ENCODE data around the gene ATM. TPM values are rescaled to one million over a fixed set of nuclear protein-coding genes. Genes with fewer than 3 reads are reported as not detected.
A peak's percentile ranks its signal among the peaks of the same experiment; 100 is the strongest.

Gene ATM, protein sequence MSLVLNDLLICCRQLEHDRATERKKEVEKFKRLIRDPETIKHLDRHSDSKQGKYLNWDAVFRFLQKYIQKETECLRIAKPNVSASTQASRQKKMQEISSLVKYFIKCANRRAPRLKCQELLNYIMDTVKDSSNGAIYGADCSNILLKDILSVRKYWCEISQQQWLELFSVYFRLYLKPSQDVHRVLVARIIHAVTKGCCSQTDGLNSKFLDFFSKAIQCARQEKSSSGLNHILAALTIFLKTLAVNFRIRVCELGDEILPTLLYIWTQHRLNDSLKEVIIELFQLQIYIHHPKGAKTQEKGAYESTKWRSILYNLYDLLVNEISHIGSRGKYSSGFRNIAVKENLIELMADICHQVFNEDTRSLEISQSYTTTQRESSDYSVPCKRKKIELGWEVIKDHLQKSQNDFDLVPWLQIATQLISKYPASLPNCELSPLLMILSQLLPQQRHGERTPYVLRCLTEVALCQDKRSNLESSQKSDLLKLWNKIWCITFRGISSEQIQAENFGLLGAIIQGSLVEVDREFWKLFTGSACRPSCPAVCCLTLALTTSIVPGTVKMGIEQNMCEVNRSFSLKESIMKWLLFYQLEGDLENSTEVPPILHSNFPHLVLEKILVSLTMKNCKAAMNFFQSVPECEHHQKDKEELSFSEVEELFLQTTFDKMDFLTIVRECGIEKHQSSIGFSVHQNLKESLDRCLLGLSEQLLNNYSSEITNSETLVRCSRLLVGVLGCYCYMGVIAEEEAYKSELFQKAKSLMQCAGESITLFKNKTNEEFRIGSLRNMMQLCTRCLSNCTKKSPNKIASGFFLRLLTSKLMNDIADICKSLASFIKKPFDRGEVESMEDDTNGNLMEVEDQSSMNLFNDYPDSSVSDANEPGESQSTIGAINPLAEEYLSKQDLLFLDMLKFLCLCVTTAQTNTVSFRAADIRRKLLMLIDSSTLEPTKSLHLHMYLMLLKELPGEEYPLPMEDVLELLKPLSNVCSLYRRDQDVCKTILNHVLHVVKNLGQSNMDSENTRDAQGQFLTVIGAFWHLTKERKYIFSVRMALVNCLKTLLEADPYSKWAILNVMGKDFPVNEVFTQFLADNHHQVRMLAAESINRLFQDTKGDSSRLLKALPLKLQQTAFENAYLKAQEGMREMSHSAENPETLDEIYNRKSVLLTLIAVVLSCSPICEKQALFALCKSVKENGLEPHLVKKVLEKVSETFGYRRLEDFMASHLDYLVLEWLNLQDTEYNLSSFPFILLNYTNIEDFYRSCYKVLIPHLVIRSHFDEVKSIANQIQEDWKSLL (N-terminal part only)
- 33.3 TPM for total RNA-seq
- long read RNA-seq, partial matches to known transcripts = 1 of 5 reads
- long read RNA-seq, other reads (novel, unspliced or antisense) = 4 of 5 reads

DNA sequence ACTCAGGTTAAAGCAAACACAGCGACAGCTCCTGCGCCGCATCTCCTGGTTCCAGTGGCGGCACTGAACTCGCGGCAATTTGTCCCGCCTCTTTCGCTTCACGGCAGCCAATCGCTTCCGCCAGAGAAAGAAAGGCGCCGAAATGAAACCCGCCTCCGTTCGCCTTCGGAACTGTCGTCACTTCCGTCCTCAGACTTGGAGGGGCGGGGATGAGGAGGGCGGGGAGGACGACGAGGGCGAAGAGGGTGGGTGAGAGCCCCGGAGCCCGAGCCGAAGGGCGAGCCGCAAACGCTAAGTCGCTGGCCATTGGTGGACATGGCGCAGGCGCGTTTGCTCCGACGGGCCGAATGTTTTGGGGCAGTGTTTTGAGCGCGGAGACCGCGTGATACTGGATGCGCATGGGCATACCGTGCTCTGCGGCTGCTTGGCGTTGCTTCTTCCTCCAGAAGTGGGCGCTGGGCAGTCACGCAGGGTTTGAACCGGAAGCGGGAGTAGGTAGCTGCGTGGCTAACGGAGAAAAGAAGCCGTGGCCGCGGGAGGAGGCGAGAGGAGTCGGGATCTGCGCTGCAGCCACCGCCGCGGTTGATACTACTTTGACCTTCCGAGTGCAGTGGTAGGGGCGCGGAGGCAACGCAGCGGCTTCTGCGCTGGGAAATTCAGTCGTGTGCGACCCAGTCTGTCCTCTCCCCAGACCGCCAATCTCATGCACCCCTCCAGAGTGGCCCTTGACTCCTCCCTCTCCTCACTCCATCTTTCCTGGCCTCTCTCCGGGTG is at the start of gene ATM, which contains the start of gene NPAT:
ATM (plus strand) TSS at position 494 of the 774 bp plus-strand sequence. CDS start 4,558 bp downstream, outside the sequence.
NPAT (minus strand) TSS at position 65 of the 774 bp plus-strand sequence. CDS start 102 bp downstream, outside the sequence.
- peak; percentile 100 for DNase-seq
- ATAC-seq = peak; percentile 98
- intact Hi-C loops (cut with micrococcal nuclease) = loop anchor here (5.0 kb wide), 1 partner anchor 245 kb away; the partner anchor contains the start of gene C11orf65

DNA sequence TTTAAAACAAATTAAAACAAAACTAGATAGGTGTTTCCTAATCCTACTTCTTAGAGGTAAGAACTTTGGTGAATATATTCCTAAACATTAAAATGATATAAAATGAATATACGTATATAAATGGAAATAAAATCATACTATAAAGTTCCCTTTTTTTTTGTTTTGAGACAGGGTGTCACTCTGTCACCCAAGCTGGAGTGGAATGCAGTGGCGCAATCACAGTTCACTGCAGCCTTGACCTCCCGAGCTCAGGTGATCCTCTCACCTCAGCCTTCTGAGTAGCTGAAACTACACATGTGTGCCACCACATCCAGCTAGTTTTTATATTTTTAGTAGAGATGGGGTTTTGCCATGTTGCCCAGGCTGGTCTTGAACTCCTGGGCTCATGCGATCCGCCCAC is 45.3 kb upstream of the ATM start:
- no peak for DNase-seq
- ATAC-seq = no peak
- intact Hi-C loops (cut with micrococcal nuclease) = no loop called here

DNA sequence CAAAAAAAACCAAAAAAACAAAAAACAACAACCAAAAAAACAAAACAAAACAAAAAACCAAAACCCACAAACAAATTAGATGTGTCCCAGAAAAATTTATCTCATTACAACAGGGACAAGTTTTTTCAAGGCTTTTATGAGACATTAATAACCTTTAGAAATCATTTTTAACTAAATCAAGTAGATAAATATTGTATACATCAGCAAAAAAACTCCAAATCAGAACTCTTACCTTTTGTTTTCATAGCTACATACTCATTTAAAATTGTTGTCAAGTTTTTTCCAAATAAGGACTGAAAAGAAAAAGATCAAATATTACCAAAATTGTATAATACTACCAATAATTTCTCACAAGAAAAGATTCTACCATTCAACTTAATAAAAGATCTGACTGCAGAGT is 29.1 kb upstream of the ATM start:
- no peak for ATAC-seq
- intact Hi-C loops (cut with micrococcal nuclease) = no loop called here

DNA sequence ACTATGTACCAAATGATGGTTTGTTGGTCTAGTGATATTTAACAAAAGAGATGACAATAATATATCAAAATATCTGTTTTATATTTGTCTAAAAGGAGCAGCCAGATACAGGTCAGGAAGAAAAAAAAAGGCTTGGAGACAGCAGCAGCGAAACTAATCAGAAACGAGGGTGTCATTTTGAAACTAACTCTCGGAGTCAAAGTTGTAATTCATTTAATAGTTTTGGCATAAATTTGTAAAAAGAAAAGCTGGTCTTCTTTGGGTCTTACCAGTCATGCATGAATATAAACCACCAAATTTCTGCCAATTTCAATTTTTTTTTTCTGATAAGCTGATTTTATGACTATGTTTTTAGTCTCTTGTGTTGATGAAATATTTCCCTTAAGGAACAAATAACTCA is 26.0 kb upstream of the ATM start:
- intact Hi-C loops (cut with micrococcal nuclease) = no loop called here
- DNase-seq (no peak), ATAC-seq (no peak)

More for the DNA sequence above, 29.1 kb upstream of the ATM start:
- DNase-seq = no peak

DNA sequence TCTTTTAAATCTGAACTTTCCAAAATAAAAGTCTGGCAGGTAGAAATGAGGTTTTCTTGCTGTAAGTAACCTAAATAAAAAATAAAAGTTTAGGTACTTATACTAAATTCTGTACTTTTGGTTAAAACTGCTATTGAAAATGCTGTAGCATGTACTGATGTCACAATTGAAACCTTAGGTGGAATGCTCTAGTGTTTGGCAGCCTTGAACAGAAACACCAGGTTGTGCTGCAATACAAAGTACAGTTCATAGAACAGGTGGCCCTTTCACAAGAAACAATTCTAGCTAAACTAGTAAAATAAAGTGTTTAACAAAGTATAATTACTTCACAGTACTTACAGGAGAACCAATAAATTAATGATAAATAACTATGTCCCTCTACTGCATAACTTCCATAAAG is 25.5 kb upstream of the ATM start:
- DNase-seq = no peak
- intact Hi-C loops (cut with micrococcal nuclease) = no loop called here
- no peak for ATAC-seq

DNA sequence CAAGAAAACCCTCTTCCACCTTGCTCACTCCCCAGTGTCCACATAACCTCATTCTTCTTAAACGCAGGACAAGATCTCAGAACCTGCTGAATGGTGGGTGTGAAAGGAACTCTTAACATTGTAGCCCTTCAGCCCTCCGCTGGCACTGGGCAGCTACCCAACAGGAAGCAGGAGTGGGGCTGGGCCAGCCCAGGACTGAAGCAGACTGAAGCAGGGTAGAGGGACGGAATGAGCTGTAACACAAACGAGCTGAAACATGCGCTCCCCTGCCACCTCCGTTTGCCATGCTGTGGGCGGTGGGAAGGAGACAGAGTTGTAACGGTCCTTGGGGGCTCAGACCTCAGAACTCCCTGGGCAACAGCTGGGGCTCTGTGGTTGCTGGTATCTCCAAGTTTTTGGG is 24.0 kb upstream of the ATM start:
- intact Hi-C loops (cut with micrococcal nuclease) = no loop called here
- peak; percentile 27 for ATAC-seq

DNA sequence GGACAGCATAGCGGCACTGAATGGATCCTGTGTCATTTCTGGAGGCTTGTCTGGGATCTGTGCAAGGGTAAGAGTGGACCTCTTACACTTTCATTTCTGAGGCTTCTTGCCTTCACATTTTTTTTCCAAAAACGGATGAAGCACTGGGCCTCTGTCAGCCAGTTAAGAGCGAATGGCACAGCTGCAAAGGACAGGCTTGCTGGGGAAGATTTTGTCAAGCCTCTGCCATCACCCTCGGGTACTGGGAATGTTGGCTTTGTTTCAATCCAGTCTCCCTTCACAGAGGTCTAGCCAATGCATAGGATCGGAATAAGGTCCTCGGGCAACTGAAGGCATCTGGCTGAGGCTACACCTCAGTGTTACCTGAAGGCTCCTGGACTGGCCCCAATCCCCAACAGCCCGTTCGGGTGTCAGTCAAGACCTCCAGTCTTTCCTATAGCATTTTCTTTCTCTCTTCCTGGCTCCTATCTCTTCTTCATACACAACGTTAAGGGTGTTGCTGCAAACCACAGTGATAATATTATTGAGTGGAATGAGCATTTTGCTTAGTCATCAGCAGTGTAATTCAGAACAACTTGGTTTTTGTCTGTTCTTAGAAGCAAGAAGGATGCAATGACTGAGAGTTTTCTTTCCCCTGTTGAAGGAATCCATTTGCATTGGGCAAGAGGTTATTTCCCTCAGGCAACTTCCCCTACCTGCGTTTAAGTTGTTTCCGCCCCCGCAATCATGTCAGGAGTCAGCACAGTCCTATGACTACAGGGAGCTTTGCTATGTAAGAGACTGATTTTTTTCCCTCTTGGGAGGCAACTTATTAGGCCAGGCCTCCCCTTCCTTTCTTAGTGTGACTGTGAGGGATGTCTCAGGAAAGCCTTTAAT is 23.2 kb upstream of the ATM start:
- ATAC-seq = peak; percentile 19
- intact Hi-C loops (cut with micrococcal nuclease) = no loop called here
- DNase-seq = no peak

More for the DNA sequence above, 24.0 kb upstream of the ATM start:
- peak; percentile 35 for DNase-seq

DNA sequence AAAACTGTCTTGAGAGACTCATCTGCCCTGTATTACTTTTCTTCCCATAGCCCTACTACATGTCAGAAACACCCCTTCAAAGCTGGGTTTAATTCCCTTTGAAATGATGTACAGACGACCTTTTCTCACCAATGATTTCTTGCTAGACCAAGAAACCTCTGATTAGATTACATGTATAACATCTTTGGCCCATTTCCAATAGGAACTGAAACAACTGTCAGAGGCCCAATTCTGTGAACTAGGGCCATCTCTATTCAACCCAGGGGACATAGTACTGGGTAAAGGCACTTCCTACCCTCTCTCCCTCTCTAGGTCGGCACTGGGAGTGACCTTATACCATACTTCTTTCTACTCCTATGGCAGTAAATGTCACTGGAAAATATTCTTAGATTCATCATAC is 19.8 kb upstream of the ATM start:
- DNase-seq (no peak), ATAC-seq (no peak)
- intact Hi-C loops (cut with micrococcal nuclease) = no loop called here

DNA sequence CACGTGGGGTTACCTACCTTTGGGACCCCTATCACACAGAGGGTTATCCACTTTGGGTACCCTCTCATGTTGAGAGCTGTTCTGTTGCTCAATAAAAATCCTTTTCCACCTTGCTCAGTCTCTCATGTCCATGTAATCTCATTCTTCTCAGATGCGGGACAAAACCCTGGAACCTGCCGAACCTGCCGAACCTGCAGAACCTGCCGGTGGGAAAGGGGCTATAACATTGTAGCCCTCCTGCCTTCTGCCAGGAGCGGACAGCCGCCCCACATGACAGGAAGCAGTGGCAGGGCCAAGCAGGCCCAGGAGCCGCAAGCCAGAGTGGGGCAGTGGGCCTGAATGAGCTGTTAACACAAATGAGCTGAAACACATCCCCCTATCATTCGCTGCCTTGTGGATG is 18.5 kb upstream of the ATM start:
- intact Hi-C loops (cut with micrococcal nuclease) = no loop called here
- ATAC-seq (no peak), DNase-seq (no peak)

DNA sequence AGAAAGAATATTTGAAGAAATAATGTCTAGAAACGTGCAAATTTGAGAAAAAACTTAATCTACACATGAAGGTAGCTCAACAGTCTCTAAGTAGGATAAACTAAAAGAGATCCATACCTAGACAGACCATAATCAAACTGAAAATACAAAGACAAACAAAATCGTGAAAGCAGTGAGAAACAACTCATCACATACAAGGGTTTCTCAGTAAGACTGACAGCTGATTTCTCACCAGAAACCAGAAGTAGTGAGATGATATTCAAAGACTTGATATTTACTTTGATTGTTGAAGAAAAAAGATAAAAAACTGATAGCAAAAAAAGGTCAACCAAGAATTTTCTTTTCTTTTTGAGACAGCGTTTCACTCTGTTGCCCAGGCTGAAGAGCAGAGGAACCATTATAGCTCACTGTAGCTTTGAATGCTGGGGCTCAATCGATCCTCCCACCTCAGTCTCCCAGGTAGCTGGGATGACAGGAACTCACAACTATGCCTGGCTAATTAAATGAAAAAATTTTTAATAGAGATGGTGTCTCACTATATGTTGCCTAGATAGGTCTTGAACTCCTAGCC is 17.9 kb upstream of the ATM start:
- ATAC-seq (no peak), DNase-seq (no peak)
- intact Hi-C loops (cut with micrococcal nuclease) = no loop called here

DNA sequence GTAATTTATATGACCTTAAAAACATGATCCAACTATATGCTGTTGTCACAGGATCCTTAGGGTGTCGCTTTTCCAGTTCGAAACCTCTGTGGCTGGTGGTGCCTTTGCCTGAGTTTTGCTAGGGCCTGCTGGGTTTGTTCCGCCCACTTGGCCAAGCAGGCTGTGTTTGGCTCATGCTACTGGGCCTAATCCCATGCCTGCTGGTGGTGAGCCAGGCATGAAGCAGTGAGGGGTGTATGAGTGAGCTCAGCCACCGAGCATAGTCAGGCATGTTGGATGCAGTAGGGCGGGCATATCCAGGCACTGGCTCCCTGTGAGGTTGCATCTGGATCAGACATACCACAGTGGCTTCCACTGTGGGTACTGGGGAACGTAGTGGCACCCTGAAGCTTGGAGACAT is 16.7 kb upstream of the ATM start:
- intact Hi-C loops (cut with micrococcal nuclease) = no loop called here
- DNase-seq = peak; percentile 49
- ATAC-seq = peak; percentile 53

DNA sequence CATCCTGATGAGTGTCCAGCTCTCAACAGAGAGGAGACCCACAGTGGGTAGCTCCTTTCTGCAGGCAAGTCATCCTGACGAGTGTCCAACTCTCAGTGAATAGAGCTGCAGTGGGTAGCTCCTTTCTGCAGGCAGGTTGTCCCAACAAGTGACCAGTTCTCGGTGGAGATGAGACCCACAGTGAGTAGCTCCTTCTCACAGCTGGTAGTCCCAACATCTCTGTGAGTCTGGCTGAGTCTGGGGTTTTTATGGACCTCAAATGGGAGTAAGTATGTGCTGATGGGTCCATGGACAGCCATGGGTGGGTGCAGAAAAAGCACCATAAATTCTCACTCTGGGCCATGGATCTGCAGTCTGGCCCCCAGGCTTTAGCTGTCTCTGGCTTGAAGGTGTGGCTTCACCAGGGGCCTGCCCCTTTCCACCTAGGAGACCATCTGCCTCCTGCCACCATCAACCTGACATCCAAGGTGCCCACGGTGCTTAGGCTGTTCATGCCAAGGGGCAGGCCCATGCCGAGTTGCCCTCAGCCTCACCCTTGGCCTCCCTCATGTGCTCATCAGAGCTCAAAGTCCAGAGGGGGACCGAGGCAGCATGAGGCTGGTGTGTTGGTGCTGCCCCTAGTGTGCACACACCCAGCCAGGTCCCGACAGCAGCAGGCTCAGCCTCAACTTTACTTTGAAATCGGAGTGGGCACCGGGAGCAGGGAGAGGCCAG is 15.7 kb upstream of the ATM start:
- no peak for DNase-seq
- intact Hi-C loops (cut with micrococcal nuclease) = no loop called here
- no peak for ATAC-seq

DNA sequence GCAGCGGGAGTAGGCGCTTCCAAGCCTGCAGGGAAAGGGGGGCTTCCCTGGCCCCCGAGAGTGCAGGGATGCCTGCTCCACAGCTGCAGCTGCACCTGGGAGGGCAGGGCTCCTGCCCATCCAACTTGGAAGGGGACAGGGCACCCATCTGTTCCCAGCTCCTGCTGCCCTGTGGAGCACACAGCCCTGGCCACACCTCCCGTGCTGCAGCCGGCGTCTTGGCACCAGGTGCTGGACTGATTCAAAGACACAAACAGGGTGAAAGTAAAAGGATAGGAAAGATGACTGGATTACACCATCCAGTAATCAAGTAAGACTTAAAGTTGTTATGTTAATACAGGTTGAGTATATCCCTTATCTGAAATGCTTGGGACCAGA is 15.2 kb upstream of the ATM start:
- no peak for ATAC-seq
- DNase-seq = no peak
- intact Hi-C loops (cut with micrococcal nuclease) = no loop called here

DNA sequence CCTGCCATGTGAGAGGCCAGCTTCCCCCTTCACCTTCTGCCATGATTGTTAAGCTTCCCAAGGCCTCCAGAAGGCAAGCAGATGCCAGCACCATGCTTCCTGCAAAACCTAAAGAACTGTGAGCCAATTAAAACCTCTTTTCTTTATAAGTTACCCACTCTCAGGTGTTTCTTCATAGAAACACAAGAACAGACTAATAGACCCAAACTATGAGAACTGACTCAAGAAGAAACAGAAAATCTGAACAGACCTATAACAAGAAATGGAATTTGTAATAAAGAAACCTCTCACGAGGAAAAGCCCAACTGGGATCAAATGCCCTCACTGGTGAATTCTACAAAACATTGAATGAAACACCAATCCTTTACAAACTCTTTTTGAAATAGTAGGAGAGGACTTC is 12.4 kb upstream of the ATM start:
- DNase-seq (no peak), ATAC-seq (no peak)
- intact Hi-C loops (cut with micrococcal nuclease) = no loop called here

DNA sequence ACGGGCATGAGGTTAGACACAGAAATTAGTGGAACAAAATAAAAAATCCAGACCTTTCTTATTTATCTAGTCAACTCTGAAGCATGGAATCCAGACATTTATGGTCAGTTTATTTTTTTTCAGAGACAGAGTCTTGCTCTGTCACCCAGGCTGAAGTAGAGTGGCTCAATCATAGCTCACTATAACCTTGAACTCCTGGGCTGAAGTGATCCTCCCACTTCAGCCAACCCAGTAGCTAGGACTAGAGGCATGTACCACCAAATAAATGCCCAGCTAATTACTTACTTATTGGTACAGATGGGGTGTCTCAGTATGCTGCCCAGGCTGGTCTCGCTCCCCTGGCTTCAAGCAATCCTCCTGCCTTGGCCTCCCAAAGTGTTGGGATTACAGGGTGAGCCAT is 9.1 kb upstream of the ATM start:
- ATAC-seq (no peak), DNase-seq (no peak)
- intact Hi-C loops (cut with micrococcal nuclease) = no loop called here

DNA sequence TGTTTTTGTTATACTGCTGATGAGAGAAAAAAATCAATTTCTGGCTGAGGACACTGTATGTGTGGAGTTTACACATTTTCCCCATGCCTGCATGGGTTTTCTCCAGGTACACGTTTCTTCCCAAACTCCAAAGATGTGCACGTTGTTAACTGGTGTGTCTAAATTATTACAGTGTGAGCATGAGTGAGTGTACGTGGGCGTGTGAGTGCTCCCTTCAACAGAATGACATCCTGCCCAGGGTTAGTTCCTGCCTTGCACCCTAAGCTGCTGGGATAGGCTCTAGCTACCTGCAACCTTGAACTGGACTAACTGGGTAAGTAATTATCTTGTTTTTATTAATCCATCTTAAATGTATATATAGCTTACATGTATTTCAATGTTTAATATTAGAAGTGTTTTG is 5.9 kb upstream of the ATM start:
- ATAC-seq = no peak
- intact Hi-C loops (cut with micrococcal nuclease) = no loop called here
- DNase-seq = no peak

DNA sequence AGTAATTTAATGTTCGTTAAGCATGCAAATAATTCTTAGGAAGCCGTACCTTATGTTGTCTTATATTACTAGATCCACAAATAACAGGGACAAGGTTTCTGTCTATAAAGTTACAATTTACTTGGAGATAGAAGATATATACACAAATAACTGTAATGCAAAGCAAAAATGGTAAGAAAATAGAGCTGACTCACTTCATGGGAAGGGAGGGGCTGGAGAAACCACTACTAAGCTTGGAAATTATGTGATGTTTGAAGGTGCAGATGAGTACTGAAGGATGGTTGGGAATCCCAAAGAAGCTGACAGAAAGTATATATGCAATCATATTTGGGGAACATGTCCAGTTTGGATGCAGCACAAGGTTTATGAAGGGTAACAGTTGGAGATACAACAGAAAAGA is 4.4 kb upstream of the ATM start:
- ATAC-seq = no peak
- no peak for DNase-seq
- intact Hi-C loops (cut with micrococcal nuclease) = no loop called here
